ENCODE measurements around the gene SELENOV. TPM values are rescaled to one million over a fixed set of nuclear protein-coding genes. Genes with fewer than 3 reads are reported as not detected.

SELENOV gene
- total and polyA plus RNA-seq, 9 donors = 0.08 to 0.48 (median 0.34) TPM; not detected in 3

DNA sequence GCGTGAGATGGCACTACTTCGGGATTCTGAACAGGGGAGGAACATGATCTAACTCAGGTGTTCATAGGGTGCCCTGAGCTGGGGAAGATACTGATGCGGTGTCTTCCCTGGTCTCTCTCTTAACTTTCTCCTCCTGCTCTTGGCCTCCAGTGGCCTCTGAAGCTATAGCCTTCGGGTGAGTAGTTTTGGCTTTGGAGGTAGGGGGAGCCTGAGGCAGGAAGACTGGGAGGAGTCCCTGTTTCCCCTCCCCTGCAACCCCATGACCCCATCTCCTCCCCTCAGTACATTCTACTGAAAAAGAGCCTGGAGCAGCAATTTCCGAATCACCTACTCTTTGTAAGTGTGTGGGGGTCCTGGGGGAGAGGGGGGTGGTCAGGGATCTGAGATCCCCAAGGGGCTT lies 3.5 kb downstream of the SELENOV start:
- peaks cover 13% of the 10 kb centered on the region for H3K4me1 ChIP-seq (ENCODE audit: control insufficient read depth, insufficient read depth, low read length)
- no peak overlapping the region for H3K27ac ChIP-seq (ENCODE audit: low read length)
- H3K36me3 ChIP-seq (ENCODE audit: control insufficient read depth, insufficient read depth, low read length) = no peaks in the 10 kb centered on the region
- no peak overlapping the region for H3K4me3 ChIP-seq (ENCODE audit: low read length)
- H3K27me3 ChIP-seq (ENCODE audit: control insufficient read depth, insufficient read depth, low read length) = peaks cover 52% of the 10 kb centered on the region
- no peak for DNase-seq
- no peaks in the 10 kb centered on the region for H3K9me3 ChIP-seq (replicated peaks; ENCODE audit: control insufficient read depth, low read depth, low read length)
- no CpG with 5 or more reads among the region's 5 CpGs for WGBS (ENCODE audit: insufficient coverage)

DNA sequence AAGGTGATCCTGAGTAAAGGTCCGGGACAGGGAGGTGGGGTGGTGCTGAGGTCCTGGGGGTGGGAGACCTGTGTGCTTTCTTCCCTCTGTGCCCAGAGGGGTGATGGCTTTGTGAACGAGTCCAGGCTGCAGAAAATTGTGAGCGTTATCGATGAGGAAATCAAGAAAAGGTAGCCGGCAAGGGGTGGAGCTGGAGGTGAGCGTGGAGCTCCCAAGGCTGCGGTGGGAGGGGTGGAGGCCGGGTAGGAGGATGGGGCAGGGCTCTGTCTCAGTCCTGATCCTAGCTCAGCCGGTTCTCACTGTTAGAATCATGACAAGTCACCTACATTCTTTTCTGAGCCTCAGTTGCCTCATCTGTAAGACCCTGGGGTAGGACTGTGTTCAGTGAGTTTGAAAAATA lies 4.0 kb downstream of the SELENOV start:
- Histone ChIP-seq H3K27me3 (ENCODE audit: control insufficient read depth, insufficient read depth, low read length) (peaks cover 47% of the 10 kb centered on the region), H3K27ac (ENCODE audit: low read length) (no peak overlapping the region), H3K9me3 (replicated peaks; ENCODE audit: control insufficient read depth, low read depth, low read length) (no peaks in the 10 kb centered on the region), H3K4me1 (ENCODE audit: control insufficient read depth, insufficient read depth, low read length) (peaks cover 13% of the 10 kb centered on the region), H3K4me3 (ENCODE audit: low read length) (no peak overlapping the region), H3K36me3 (ENCODE audit: control insufficient read depth, insufficient read depth, low read length) (no peaks in the 10 kb centered on the region)
- DNase-seq = no peak
- 73% methylated on average over 8 of the region's 9 CpGs for WGBS (ENCODE audit: insufficient coverage)

DNA sequence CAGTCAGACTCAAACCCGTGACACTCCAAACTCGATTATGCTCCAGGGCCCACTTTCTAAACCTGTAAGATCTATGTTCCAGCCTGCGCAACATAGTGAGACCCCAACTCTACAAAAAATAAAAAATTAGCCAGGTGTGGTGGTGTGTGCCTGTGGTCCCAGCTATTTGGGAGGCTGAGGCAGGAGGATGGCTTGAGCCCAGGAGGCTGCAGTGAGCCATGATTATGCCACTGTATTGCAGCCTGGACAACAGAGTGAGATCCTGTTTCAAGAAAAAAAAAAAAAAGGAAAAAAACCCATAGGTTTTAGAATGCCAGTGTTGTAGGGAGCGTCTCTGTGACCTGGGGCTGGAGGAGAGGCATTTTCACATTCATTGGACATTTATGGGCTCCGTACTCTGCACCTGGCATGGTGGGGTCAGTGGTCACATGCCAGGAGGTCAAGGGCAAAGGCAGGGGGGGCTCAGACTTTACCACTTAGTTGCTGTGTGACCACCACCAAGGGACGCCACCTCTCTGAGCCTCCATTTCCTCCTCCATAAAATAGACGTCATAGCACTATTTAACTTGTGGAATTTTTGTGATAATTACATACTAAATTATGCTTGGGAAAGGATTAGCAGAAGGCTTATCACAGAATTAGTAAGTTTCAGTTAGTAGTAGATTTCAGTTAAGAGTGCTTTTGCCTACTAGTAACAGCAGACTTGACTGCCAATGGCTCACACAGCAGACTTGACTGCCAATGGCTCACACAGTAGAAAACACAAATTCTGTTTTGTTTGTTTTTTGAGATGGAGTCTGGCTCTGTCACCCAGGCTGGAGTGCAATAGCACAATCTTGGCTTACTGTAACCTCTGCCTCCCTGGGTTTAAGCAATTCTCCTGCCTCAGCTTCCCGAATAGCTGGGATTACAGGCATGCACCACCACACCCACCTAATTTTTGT lies 5.9 kb downstream of the SELENOV start:
- 100% methylated on average over 2 of the region's 8 CpGs for WGBS (ENCODE audit: insufficient coverage)
- no peak overlapping the region for H3K27ac ChIP-seq (ENCODE audit: low read length)
- DNase-seq = no peak
- no peaks in the 10 kb centered on the region for H3K9me3 ChIP-seq (replicated peaks; ENCODE audit: control insufficient read depth, low read depth, low read length)
- peaks cover 28% of the 10 kb centered on the region for H3K27me3 ChIP-seq (ENCODE audit: control insufficient read depth, insufficient read depth, low read length)
- no peak overlapping the region for H3K4me3 ChIP-seq (ENCODE audit: low read length)
- no peaks in the 10 kb centered on the region for H3K36me3 ChIP-seq (ENCODE audit: control insufficient read depth, insufficient read depth, low read length)
- H3K4me1 ChIP-seq (ENCODE audit: control insufficient read depth, insufficient read depth, low read length) = peaks cover under 1% of the 10 kb centered on the region

DNA sequence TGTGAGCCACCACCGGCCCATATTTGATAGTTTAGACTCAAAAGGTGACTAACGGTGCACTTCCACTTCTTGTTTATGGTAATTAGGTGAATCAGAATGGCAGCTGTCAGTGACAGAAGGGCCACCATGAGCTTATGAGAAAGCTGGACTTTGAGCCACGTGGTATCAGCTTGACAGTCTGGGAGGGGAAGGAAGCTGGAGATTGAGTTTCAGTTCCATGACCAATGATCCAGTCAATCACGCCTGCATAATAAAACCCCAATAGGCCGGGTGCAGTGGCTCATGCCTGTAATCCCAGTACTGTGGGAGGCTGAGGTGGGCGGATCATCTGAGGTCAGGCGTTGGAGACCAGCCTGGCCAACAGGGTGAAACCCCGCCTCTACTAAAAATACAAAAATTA lies 9.6 kb downstream of the SELENOV start:
- no peaks in the 10 kb centered on the region for H3K27me3 ChIP-seq (ENCODE audit: control insufficient read depth, insufficient read depth, low read length)
- H3K9me3 ChIP-seq (replicated peaks; ENCODE audit: control insufficient read depth, low read depth, low read length) = no peaks in the 10 kb centered on the region
- no peak overlapping the region for H3K27ac ChIP-seq (ENCODE audit: low read length)
- no peaks in the 10 kb centered on the region for H3K36me3 ChIP-seq (ENCODE audit: control insufficient read depth, insufficient read depth, low read length)
- H3K4me1 ChIP-seq (ENCODE audit: control insufficient read depth, insufficient read depth, low read length) = no peaks in the 10 kb centered on the region
- DNase-seq = peak; percentile 19
- WGBS (ENCODE audit: insufficient coverage) = 73% methylated on average over 6 of the region's 8 CpGs
- H3K4me3 ChIP-seq (ENCODE audit: low read length) = no peak overlapping the region

DNA sequence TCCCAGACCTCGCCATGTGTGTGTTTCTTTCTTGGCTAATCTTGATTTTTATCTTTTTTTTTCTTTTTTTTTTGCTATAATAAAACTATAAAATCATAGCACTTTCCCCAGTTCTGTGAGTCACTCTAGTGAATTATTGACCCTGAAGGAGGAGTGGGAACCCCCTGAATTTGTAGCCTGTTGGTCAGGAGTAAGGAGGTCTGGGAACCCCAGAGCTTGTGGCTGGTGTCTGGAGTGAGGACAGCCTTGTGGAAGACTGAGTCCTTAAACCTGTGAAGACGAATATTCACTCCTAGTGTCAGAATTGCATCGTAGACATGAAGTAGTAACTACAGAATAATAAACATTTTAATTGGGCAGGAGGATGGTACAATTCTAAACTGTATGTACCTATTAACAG lies 10.3 kb downstream of the SELENOV start:
- WGBS (ENCODE audit: insufficient coverage) = no CpG with 5 or more reads among the region's 3 CpGs

DNA sequence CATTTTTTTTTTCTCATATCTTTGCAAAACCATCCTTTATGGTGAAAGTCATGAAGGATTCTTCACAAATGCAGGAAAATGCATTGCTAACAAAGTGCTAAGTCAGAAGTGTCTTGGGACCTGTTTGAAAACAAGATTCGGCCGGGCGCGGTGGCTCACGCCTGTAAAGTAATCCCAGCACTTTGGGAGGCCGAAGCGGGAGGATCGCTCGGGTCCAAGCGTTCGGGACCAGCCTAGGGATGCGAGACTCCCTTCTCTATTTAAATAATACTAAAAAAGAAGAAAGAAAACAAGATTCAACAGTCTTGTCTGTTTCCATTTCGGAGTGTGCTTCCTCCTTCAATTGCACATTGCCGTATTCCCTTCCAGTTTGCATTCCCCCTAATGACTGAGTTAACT lies 16.9 kb downstream of the SELENOV start:
- peaks cover 9% of the 10 kb centered on the region for H3K4me1 ChIP-seq (ENCODE audit: control insufficient read depth, insufficient read depth, low read length)
- H3K36me3 ChIP-seq (ENCODE audit: control insufficient read depth, insufficient read depth, low read length) = no peaks in the 10 kb centered on the region
- H3K4me3 ChIP-seq (ENCODE audit: low read length) = peak overlapping the region; percentile 82
- H3K27me3 ChIP-seq (ENCODE audit: control insufficient read depth, insufficient read depth, low read length) = no peaks in the 10 kb centered on the region
- no peaks in the 10 kb centered on the region for H3K9me3 ChIP-seq (replicated peaks; ENCODE audit: control insufficient read depth, low read depth, low read length)
- WGBS (ENCODE audit: insufficient coverage) = 0% methylated on average over 4 of the region's 14 CpGs
- no peak for DNase-seq
- H3K27ac ChIP-seq (ENCODE audit: low read length) = peak overlapping the region; percentile 91

More for the DNA sequence above, 10.3 kb downstream of the SELENOV start:
- no peaks in the 10 kb centered on the region for H3K27me3 ChIP-seq (ENCODE audit: control insufficient read depth, insufficient read depth, low read length)
- DNase-seq = no peak
- no peak overlapping the region for H3K27ac ChIP-seq (ENCODE audit: low read length)
- no peaks in the 10 kb centered on the region for H3K4me1 ChIP-seq (ENCODE audit: control insufficient read depth, insufficient read depth, low read length)
- H3K4me3 ChIP-seq (ENCODE audit: low read length) = no peak overlapping the region
- H3K36me3 ChIP-seq (ENCODE audit: control insufficient read depth, insufficient read depth, low read length) = no peaks in the 10 kb centered on the region
- no peaks in the 10 kb centered on the region for H3K9me3 ChIP-seq (replicated peaks; ENCODE audit: control insufficient read depth, low read depth, low read length)

DNA sequence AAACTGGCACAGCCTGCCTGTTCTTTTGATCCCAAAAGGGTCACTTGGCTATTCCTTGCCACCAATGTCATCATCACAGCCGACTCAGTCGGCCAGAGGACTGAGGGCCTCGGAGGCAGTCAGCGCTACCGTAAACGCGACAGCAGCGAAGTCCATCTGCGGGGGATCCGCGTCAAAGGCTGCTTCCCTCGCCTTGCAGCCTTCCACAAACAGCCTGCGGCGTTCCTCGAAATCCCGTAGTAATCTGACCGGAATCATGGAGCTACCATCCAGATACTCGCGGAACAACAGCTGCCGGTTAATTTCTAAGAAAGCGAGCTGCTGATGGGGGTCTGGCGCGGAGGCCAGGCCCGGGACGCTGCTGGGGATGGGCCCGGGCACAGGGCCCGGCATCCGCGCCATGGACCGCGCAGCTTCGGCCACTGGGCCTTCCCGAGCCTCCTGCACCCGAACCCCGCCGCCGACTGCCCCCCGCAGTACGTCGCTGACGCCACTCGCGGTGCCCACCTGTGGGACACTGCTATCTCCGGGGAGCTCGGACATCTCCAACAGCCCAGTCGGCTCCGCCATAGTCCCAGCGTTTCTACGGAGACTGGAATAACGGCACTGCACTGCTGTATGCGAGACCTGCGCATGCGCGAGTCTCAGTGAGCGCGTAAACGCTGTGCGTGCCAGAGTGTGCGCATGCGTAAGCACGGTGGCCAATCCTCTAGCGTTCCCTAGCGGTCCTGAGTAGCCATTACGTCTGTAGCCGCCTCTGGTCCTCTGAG lies 17.5 kb downstream of the SELENOV start, which contains the start of gene EID2B:
TSS of gene EID2B (minus strand) at position 620 of the 770 bp plus-strand sequence. CDS start at position 570, 50 bp downstream.
- Histone ChIP-seq H3K27me3 (ENCODE audit: control insufficient read depth, insufficient read depth, low read length) (no peaks in the 10 kb centered on the region), H3K4me3 (ENCODE audit: low read length) (peak within 1 kb of the TSS; percentile 82), H3K36me3 (ENCODE audit: control insufficient read depth, insufficient read depth, low read length) (no peaks in the 10 kb centered on the region), H3K9me3 (replicated peaks; ENCODE audit: control insufficient read depth, low read depth, low read length) (no peaks in the 10 kb centered on the region), H3K27ac (ENCODE audit: low read length) (peak within 1 kb of the TSS; percentile 91), H3K4me1 (ENCODE audit: control insufficient read depth, insufficient read depth, low read length) (peaks cover 9% of the 10 kb centered on the region)
- WGBS (ENCODE audit: insufficient coverage) = under 1% methylated on average over 63 of the region's 65 CpGs
- peak; percentile 98 for DNase-seq

DNA sequence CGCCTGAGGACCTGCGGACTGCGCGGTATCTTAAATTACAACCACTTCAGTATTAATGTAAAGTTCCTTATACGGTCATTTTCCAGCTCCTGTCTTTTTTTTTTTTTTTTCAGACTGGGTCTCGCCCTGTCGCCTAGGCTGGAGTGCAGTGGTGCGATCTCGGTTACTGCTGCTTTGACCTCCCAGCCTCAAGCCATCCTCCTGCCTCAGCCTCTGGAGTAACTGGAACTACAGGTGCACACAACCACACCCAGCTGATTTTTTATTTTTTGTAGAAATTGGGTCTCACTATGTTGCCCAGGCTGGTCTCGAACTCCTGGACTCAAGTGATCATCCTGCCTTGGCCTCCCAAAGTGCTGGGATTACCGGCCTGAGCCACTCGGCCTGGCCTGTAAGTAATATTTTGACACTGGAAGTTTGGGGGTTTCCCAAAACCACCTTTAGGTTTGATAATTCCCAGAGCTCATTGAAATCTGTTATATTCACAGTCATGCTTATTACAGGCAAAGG lies 18.1 kb downstream of the SELENOV start:
- no peak for DNase-seq
- Histone ChIP-seq H3K4me3 (ENCODE audit: low read length) (no peak overlapping the region), H3K4me1 (ENCODE audit: control insufficient read depth, insufficient read depth, low read length) (peaks cover 9% of the 10 kb centered on the region), H3K36me3 (ENCODE audit: control insufficient read depth, insufficient read depth, low read length) (no peaks in the 10 kb centered on the region), H3K9me3 (replicated peaks; ENCODE audit: control insufficient read depth, low read depth, low read length) (no peaks in the 10 kb centered on the region), H3K27me3 (ENCODE audit: control insufficient read depth, insufficient read depth, low read length) (no peaks in the 10 kb centered on the region), H3K27ac (ENCODE audit: low read length) (no peak overlapping the region)
- 0% methylated on average over 2 of the region's 12 CpGs for WGBS (ENCODE audit: insufficient coverage)

DNA sequence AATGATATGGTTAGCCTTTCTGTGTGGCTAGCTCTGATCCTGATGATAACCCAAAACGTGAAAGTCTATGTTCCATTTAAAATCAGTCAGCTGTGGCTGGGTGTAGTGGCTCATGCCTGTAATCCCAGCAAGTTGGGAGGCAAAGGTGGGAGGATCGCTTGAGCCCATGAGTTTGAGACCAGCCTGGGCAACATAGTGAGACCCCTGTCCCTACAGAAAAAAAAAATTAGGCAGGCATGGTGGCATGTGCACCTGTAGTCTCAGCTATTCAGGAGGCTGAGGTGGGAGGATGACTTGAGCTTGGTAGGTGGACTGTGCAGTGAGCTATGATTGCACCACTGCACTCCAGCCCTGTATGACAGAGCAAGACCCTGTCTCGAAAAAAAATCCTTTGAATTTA lies 18.9 kb downstream of the SELENOV start:
- H3K36me3 ChIP-seq (ENCODE audit: control insufficient read depth, insufficient read depth, low read length) = no peaks in the 10 kb centered on the region
- H3K9me3 ChIP-seq (replicated peaks; ENCODE audit: control insufficient read depth, low read depth, low read length) = no peaks in the 10 kb centered on the region
- H3K4me1 ChIP-seq (ENCODE audit: control insufficient read depth, insufficient read depth, low read length) = peaks cover 9% of the 10 kb centered on the region
- WGBS (ENCODE audit: insufficient coverage) = 72% methylated on average over 2 of the region's 3 CpGs
- H3K27me3 ChIP-seq (ENCODE audit: control insufficient read depth, insufficient read depth, low read length) = no peaks in the 10 kb centered on the region
- no peak overlapping the region for H3K4me3 ChIP-seq (ENCODE audit: low read length)
- no peak overlapping the region for H3K27ac ChIP-seq (ENCODE audit: low read length)
- DNase-seq = no peak

DNA sequence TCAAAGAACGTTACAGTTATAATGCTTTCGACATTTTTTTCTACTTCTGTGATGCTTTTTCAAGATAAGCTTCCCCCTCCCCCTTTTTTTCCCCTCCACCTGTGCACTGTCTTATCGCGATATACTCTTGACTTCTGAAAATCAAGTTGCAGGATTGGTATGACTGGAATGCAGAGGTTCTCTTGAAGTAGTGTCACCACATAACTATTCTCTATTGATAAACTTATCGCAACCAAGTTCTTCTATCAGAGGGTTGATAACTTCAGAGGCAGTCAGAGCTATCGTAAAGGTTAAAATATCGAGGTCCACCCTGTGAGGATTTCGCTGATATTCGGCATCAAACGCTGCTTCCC lies 24.2 kb downstream of the SELENOV start:
- 0% methylated on average over 5 of the region's 10 CpGs for WGBS (ENCODE audit: insufficient coverage)
- Histone ChIP-seq H3K36me3 (ENCODE audit: control insufficient read depth, insufficient read depth, low read length) (no peaks in the 10 kb centered on the region), H3K27me3 (ENCODE audit: control insufficient read depth, insufficient read depth, low read length) (no peaks in the 10 kb centered on the region), H3K27ac (ENCODE audit: low read length) (peak overlapping the region; percentile 90), H3K4me1 (ENCODE audit: control insufficient read depth, insufficient read depth, low read length) (no peaks in the 10 kb centered on the region), H3K9me3 (replicated peaks; ENCODE audit: control insufficient read depth, low read depth, low read length) (no peaks in the 10 kb centered on the region), H3K4me3 (ENCODE audit: low read length) (peak overlapping the region; percentile 85)
- no peak for DNase-seq
